WTC11 (cell line): ENCODE results near the gene GSK3B. TPM values are rescaled to one million over a fixed set of nuclear protein-coding genes. Genes with fewer than 3 reads are reported as not detected.
A peak's percentile ranks its signal among the peaks of the same experiment; 100 is the strongest.

Experiments
- ATAC-seq: fragments of 200-7000 bp; cut with Tn5 transposase; 2 replicates; pipeline ENCODE4 v1.10.0; 2021; ENCODE audit warnings: mild to moderate bottlenecking, moderate library complexity
- CTCF ChIA-PET: fragments of 300-600 bp; sonication (Branson Sonifier 250); formaldehyde crosslinking; loops from one replicate; lab custom pipeline; 2021; ENCODE audit warnings: antibody characterized with exemption; lab: Charles Lee
- POLR2A ChIA-PET: fragments of 350-600 bp; sonication (Branson Sonifier 250); formaldehyde crosslinking; loops from one replicate; lab custom pipeline; 2021; ENCODE audit warnings: antibody characterized with exemption; lab: Charles Lee
- DNase-seq: peaks from one replicate; pipeline ENCODE4 v3.0.0; 2021; ENCODE audit warnings: low spot score
- H3K27ac Mint-ChIP-seq: 2 replicates; pipeline ENCODE4 v1.8.0; 2021; ENCODE audit warnings: mixed read lengths
- H3K27me3 Mint-ChIP-seq: 2 replicates; pipeline ENCODE4 v1.8.0; 2021; ENCODE audit warnings: low read depth, mild to moderate bottlenecking, moderate library complexity, mixed read lengths
- H3K36me3 Mint-ChIP-seq: 2 replicates; pipeline ENCODE4 v1.8.0; 2021; ENCODE audit warnings: mixed read lengths
- H3K4me1 Mint-ChIP-seq: 2 replicates; pipeline ENCODE4 v1.8.0; 2022; ENCODE audit warnings: mixed read lengths
- H3K4me3 Mint-ChIP-seq: 2 replicates; pipeline ENCODE4 v1.8.0; 2021; ENCODE audit warnings: mild to moderate bottlenecking, moderate library complexity, mixed read lengths
- H3K9me3 Mint-ChIP-seq: 2 replicates; pipeline ENCODE4 v1.8.0; 2021; ENCODE audit warnings: mixed read lengths
- ATF2 ChIP-seq: sonication (generic); formaldehyde crosslinking; IDR thresholded peaks from 2 replicates; pipeline ENCODE4 v1.8.1; 2022; ENCODE audit warnings: low read depth, missing genetic modification reagents, borderline replicate concordance
- ATF6 ChIP-seq: sonication (generic); formaldehyde crosslinking; IDR thresholded peaks from 2 replicates; pipeline ENCODE4 v1.8.1; 2023; ENCODE audit warnings: mild to moderate bottlenecking, missing genetic modification reagents
- CTCF ChIP-seq: fragments of 200-600 bp; IDR thresholded peaks from 2 replicates; pipeline ENCODE4 v1.8.0; 2022; ENCODE audit warnings: antibody characterized with exemption
- ETV6 ChIP-seq: sonication (generic); formaldehyde crosslinking; IDR thresholded peaks from 2 replicates; pipeline ENCODE4 v1.8.1; 2022; ENCODE audit warnings: mild to moderate bottlenecking, missing genetic modification reagents
- GABPB1 ChIP-seq: sonication (generic); formaldehyde crosslinking; IDR thresholded peaks from 2 replicates; pipeline ENCODE4 v1.8.1; 2023; ENCODE audit warnings: mild to moderate bottlenecking, missing genetic modification reagents
- JAZF1 ChIP-seq: fragments of 250-450 bp; sonication (Bioruptor Pico); IDR thresholded peaks from 2 replicates; pipeline ENCODE4 v1.9.0; 2021; ENCODE audit warnings: moderate library complexity, mild to moderate bottlenecking, inconsistent platforms
- MAX ChIP-seq: sonication (generic); formaldehyde crosslinking; IDR thresholded peaks from 2 replicates; pipeline ENCODE4 v1.8.0; 2022; ENCODE audit warnings: mild to moderate bottlenecking, missing genetic modification reagents
- MYBL2 ChIP-seq: sonication (generic); formaldehyde crosslinking; IDR thresholded peaks from 2 replicates; pipeline ENCODE4 v1.8.1; 2023; ENCODE audit warnings: mild to moderate bottlenecking, moderate library complexity, missing genetic modification reagents
- NR1H2 ChIP-seq: sonication (generic); formaldehyde crosslinking; IDR thresholded peaks from 2 replicates; pipeline ENCODE4 v1.9.0; 2021; ENCODE audit warnings: mild to moderate bottlenecking, moderate library complexity, missing genetic modification reagents
- TEAD1 ChIP-seq: sonication (generic); formaldehyde crosslinking; IDR thresholded peaks from 2 replicates; pipeline ENCODE4 v1.8.0; 2022; ENCODE audit warnings: mild to moderate bottlenecking, missing genetic modification reagents
- TEAD4 ChIP-seq: sonication (generic); formaldehyde crosslinking; IDR thresholded peaks from 2 replicates; pipeline ENCODE4 v1.8.0; 2022; ENCODE audit warnings: mild to moderate bottlenecking, missing genetic modification reagents
- TP53 ChIP-seq: sonication (generic); formaldehyde crosslinking; IDR thresholded peaks from 2 replicates; pipeline ENCODE4 v1.8.1; 2023; ENCODE audit warnings: mild to moderate bottlenecking, missing genetic modification reagents
- USF1 ChIP-seq: sonication (generic); formaldehyde crosslinking; IDR thresholded peaks from 2 replicates; pipeline ENCODE4 v1.8.0; 2022; ENCODE audit warnings: mild to moderate bottlenecking, missing genetic modification reagents
- USF2 ChIP-seq: sonication (generic); formaldehyde crosslinking; IDR thresholded peaks from 2 replicates; pipeline ENCODE4 v1.8.1; 2023; ENCODE audit warnings: mild to moderate bottlenecking, missing genetic modification reagents, moderate library complexity
- ZBTB21 ChIP-seq: sonication (generic); formaldehyde crosslinking; IDR thresholded peaks from 2 replicates; pipeline ENCODE4 v1.8.1; 2023; ENCODE audit warnings: mild to moderate bottlenecking, missing genetic modification reagents, borderline replicate concordance
- ZNF263 ChIP-seq: sonication (generic); formaldehyde crosslinking; IDR thresholded peaks from 2 replicates; pipeline ENCODE4 v1.8.1; 2022; ENCODE audit warnings: low read depth, mild to moderate bottlenecking, moderate library complexity, missing genetic modification reagents
- ZNF396 ChIP-seq: fragments of 250-450 bp; sonication (Bioruptor Pico); IDR thresholded peaks from 2 replicates; pipeline ENCODE4 v1.8.0; 2021; ENCODE audit warnings: mild to moderate bottlenecking, moderate library complexity, borderline replicate concordance
- ZNF416 ChIP-seq: fragments of 250-450 bp; sonication (Bioruptor Pico); IDR thresholded peaks from 2 replicates; pipeline ENCODE4 v1.9.0; 2021; ENCODE audit warnings: mild to moderate bottlenecking, inconsistent platforms
- total RNA-seq: library from RNA; stranded (reverse); gene quantifications from 3 replicates; pipeline ENCODE4 v1.2.3, GENCODE V29; 2021

The GSK3B gene
- total RNA-seq, 1 experiment from 2014 or later, result 48.9 TPM

- no peaks in the 10 kb centered on the region for H3K36me3 Mint-ChIP-seq
- 0 out of 2 replicates have a peak overlapping the region, but pooled peaks have one; percentile 21 for H3K27ac Mint-ChIP-seq
- TF ChIP-seq TEAD1 (CRISPR knock-in tag) (no peak), ATF2 (CRISPR knock-in tag) (no peak), USF2 (no peak), MAX (CRISPR knock-in tag) (no peak), JAZF1 (CRISPR knock-in tag) (no peak), USF1 (no peak), ZBTB21 (no peak), ZNF396 (CRISPR knock-in tag) (no peak), ETV6 (CRISPR knock-in tag) (no peak)
- no peak overlapping the region for H3K4me3 Mint-ChIP-seq
- ATAC-seq (no peak), DNase-seq (no peak)
- peaks cover 53% of the 10 kb centered on the region for H3K4me1 Mint-ChIP-seq
- no peaks in the 10 kb centered on the region for H3K9me3 Mint-ChIP-seq
- POLR2A ChIA-PET, result no interaction called here
- CTCF ChIA-PET, result interaction anchor here (0.8 to 1.3 kb wide), 2 partner anchors 10 to 526 kb away, joined by 3 to 5 read pairs; no protein-coding TSS in a partner anchor
- H3K27me3 Mint-ChIP-seq, result no peaks in the 10 kb centered on the region
Measured at GRCh38 chr3:119831941-119832371, 262.3 kb downstream of the GSK3B start.

GRCh38 chr3:119831022-119831421, 263.2 kb downstream of the GSK3B start:
- no peak overlapping the region; the same call in 1 of the 2 replicates for H3K27ac Mint-ChIP-seq
- no peaks in the 10 kb centered on the region for H3K9me3 Mint-ChIP-seq
- CTCF ChIA-PET, result interaction anchor here (0.6 to 1.5 kb wide), 10 partner anchors 9 to 517 kb away, joined by 3 to 6 read pairs (median 3); no protein-coding TSS in a partner anchor
- ATAC-seq (peak; percentile 71), DNase-seq (no peak)
- TF ChIP-seq ZNF396 (CRISPR knock-in tag), result no peak
- no peak for TF ChIP-seq ZNF416 (CRISPR knock-in tag)
- no peak for TF ChIP-seq ATF6
- TF ChIP-seq NR1H2 (CRISPR knock-in tag), result no peak
- TF ChIP-seq CTCF, result no peak
- no peak for TF ChIP-seq TP53
- no peak for TF ChIP-seq MYBL2
- no peak for TF ChIP-seq GABPB1
- no peak for TF ChIP-seq TEAD4
- TF ChIP-seq ZNF263 (CRISPR knock-in tag), result no peak
- peaks cover 60% of the 10 kb centered on the region for H3K4me1 Mint-ChIP-seq
- no peak overlapping the region for H3K4me3 Mint-ChIP-seq
- H3K27me3 Mint-ChIP-seq, result no peaks in the 10 kb centered on the region
- H3K36me3 Mint-ChIP-seq, result no peaks in the 10 kb centered on the region
- POLR2A ChIA-PET, result no interaction called here
